Caco-2 (cell line): ENCODE results near the gene SP140L. TPM values are rescaled to one million over a fixed set of nuclear protein-coding genes. Genes with fewer than 3 reads are reported as not detected.
A peak's percentile ranks its signal among the peaks of the same experiment; 100 is the strongest.

Experiments
- BruUV-seq: library from RNA; stranded (reverse); fragments of 400-500 nt; replicated peaks from 2 replicates; lab custom pipeline; 2021; lab: Mats Ljungman, UMichigan
- CTCF ChIA-PET: fragments of 300-600 bp; sonication (Branson Sonifier 250); formaldehyde crosslinking; loops from one replicate; lab custom pipeline; 2022; ENCODE audit warnings: antibody characterized with exemption; lab: Charles Lee
- POLR2A ChIA-PET: fragments of 300-600 bp; sonication (Branson Sonifier 250); formaldehyde crosslinking; loops from one replicate; lab custom pipeline; 2022; ENCODE audit warnings: antibody characterized with exemption; lab: Charles Lee
- DNase-seq, 2 experiments: peaks; one replicate each; pipeline versions ENCODE4 v3.0.0 to v3.0.0-alpha.2; 2020 to 2022
- H3K27me3 ChIP-seq: replicated peaks from 2 replicates; pipeline ENCODE4 v1.6.0; 2011; ENCODE audit warnings: low read length; ENCODE audit not compliant: control insufficient read depth, insufficient read depth
- H3K36me3 ChIP-seq: 2 replicates; pipeline ENCODE4 v1.5.1; 2011; ENCODE audit warnings: low read length; ENCODE audit not compliant: control insufficient read depth, insufficient read depth
- H3K4me1 ChIP-seq: fragments of 250-450 bp; sonication (Bioruptor Pico); 2 replicates; pipeline ENCODE4 v1.5.1; 2020; ENCODE audit warnings: mild to moderate bottlenecking
- H3K4me3 ChIP-seq: 2 replicates; pipeline ENCODE4 v1.5.1; 2011; ENCODE audit warnings: low read depth, mild to moderate bottlenecking, control low read depth, low read length
- H3K9me3 ChIP-seq: fragments of 250-450 bp; sonication (Bioruptor Pico); 2 replicates; pipeline ENCODE4 v1.5.1; 2020; ENCODE audit warnings: mild to moderate bottlenecking, moderate library complexity
- H3K27ac Mint-ChIP-seq: one replicate; pipeline ENCODE4 v1.8.0; 2022; ENCODE audit warnings: mixed read lengths; ENCODE audit not compliant: unreplicated experiment
- H3K27me3 Mint-ChIP-seq: one replicate; pipeline ENCODE4 v1.8.0; 2022; ENCODE audit warnings: mixed read lengths; ENCODE audit not compliant: insufficient read depth, unreplicated experiment
- H3K36me3 Mint-ChIP-seq: one replicate; pipeline ENCODE4 v1.8.0; 2022; ENCODE audit warnings: mild to moderate bottlenecking, mixed read lengths; ENCODE audit not compliant: insufficient read depth, unreplicated experiment
- H3K4me1 Mint-ChIP-seq: one replicate; pipeline ENCODE4 v1.8.0; 2022; ENCODE audit warnings: low read depth, mixed read lengths; ENCODE audit not compliant: unreplicated experiment
- H3K4me3 Mint-ChIP-seq: one replicate; pipeline ENCODE4 v1.8.0; 2022; ENCODE audit warnings: mild to moderate bottlenecking, moderate library complexity, mixed read lengths; ENCODE audit not compliant: unreplicated experiment
- H3K9me3 Mint-ChIP-seq: one replicate; pipeline ENCODE4 v1.8.0; 2022; ENCODE audit warnings: mixed read lengths; ENCODE audit not compliant: unreplicated experiment
- intact Hi-C: fragments of 100-400 bp; cut with micrococcal nuclease; formaldehyde crosslinking; loops from one replicate; pipeline ENCODE4 v1.10.0; 2022; ENCODE audit not compliant: unreplicated experiment
- total RNA-seq: library from RNA; stranded (reverse); gene quantifications from 2 replicates; pipeline ENCODE4 v1.2.3, GENCODE V29; 2022
- TF ChIP-seq, protein P1 (sequence below), 2 experiments: fragments of 200-600 bp in 1 of 2; IDR thresholded peaks; 1 replicate in 1 of 2; 2 replicates in 1 of 2; pipeline versions ENCODE4 v1.5.1 to v1.8.0; 2011 to 2022; ENCODE audit warnings: antibody characterized with exemption in 1 of 2, control low read depth in 1 of 2, inconsistent platforms in 1 of 2, low read depth in 1 of 2, low read length in 1 of 2, mild to moderate bottlenecking in 1 of 2, moderate library complexity in 1 of 2; ENCODE audit not compliant: insufficient read depth in 1 of 2, severe bottlenecking in 1 of 2, unreplicated experiment in 1 of 2

SP140L gene
- total RNA-seq, 1 experiment from 2014 or later = not detected

- H3K36me3 ChIP-seq = no peaks in the 10 kb centered on the region
- BruUV-seq = no TSS peak
- TF ChIP-seq, protein P1, sequence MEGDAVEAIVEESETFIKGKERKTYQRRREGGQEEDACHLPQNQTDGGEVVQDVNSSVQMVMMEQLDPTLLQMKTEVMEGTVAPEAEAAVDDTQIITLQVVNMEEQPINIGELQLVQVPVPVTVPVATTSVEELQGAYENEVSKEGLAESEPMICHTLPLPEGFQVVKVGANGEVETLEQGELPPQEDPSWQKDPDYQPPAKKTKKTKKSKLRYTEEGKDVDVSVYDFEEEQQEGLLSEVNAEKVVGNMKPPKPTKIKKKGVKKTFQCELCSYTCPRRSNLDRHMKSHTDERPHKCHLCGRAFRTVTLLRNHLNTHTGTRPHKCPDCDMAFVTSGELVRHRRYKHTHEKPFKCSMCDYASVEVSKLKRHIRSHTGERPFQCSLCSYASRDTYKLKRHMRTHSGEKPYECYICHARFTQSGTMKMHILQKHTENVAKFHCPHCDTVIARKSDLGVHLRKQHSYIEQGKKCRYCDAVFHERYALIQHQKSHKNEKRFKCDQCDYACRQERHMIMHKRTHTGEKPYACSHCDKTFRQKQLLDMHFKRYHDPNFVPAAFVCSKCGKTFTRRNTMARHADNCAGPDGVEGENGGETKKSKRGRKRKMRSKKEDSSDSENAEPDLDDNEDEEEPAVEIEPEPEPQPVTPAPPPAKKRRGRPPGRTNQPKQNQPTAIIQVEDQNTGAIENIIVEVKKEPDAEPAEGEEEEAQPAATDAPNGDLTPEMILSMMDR (IDR thresholded peaks at IDR 0.05; ENCODE audit: insufficient read depth in 1 of 2, low read depth in 1 of 2, low read length in 1 of 2, severe bottlenecking in 1 of 2, unreplicated experiment in 1 of 2) = no peak
- Mint-ChIP-seq H3K36me3 (no peaks in the 10 kb centered on the region), H3K9me3 (no peaks in the 10 kb centered on the region), H3K27me3 (no peaks in the 10 kb centered on the region), H3K4me3 (peak overlapping the region; percentile 98), H3K4me1 (no peaks in the 10 kb centered on the region), H3K27ac (peak overlapping the region; percentile 76)
- no peak for DNase-seq
- H3K4me1 ChIP-seq = no peaks in the 10 kb centered on the region
- intact Hi-C loops = no loop called here
- CTCF ChIA-PET = no interaction called here
- no peaks in the 10 kb centered on the region for H3K9me3 ChIP-seq
- peak overlapping the region; percentile 64 for H3K4me3 ChIP-seq
- POLR2A ChIA-PET = no interaction called here
- no peaks in the 10 kb centered on the region for H3K27me3 ChIP-seq
Observed at GRCh38 chr2:230410861-230411569, 84.0 kb downstream of the SP140L start.

GRCh38 chr2:230411570-230412370 is 84.8 kb downstream of the SP140L start:
- H3K4me3 Mint-ChIP-seq = peak overlapping the region; percentile 98

GRCh38 chr2:230412371-230412711 is 85.3 kb downstream of the SP140L start:
- H3K27me3 Mint-ChIP-seq = no peaks in the 10 kb centered on the region
- ChIA-PET CTCF (no interaction called here), POLR2A (no interaction called here)
- H3K4me3 ChIP-seq = peak overlapping the region; percentile 64
- intact Hi-C loops = no loop called here
- TF ChIP-seq, protein P1 (IDR thresholded peaks at IDR 0.05; ENCODE audit: insufficient read depth in 1 of 2, low read depth in 1 of 2, low read length in 1 of 2, severe bottlenecking in 1 of 2, unreplicated experiment in 1 of 2) = no peak
- BruUV-seq = no TSS peak
- H3K9me3 Mint-ChIP-seq = no peaks in the 10 kb centered on the region
- no peaks in the 10 kb centered on the region for H3K4me1 ChIP-seq
- DNase-seq = no peak
- no peaks in the 10 kb centered on the region for H3K27me3 ChIP-seq
- H3K9me3 ChIP-seq = no peaks in the 10 kb centered on the region
- no peaks in the 10 kb centered on the region for H3K36me3 Mint-ChIP-seq
- no peaks in the 10 kb centered on the region for H3K4me1 Mint-ChIP-seq
- no peak overlapping the region for H3K27ac Mint-ChIP-seq
- no peaks in the 10 kb centered on the region for H3K36me3 ChIP-seq
- peak overlapping the region; percentile 98 for H3K4me3 Mint-ChIP-seq

More at GRCh38 chr2:230411570-230412370, 84.8 kb downstream of the SP140L start:
- POLR2A ChIA-PET = no interaction called here
- H3K4me3 ChIP-seq = peak overlapping the region; percentile 64
- Mint-ChIP-seq H3K9me3 (no peaks in the 10 kb centered on the region), H3K4me1 (no peaks in the 10 kb centered on the region), H3K36me3 (no peaks in the 10 kb centered on the region), H3K27ac (peak overlapping the region; percentile 76), H3K27me3 (no peaks in the 10 kb centered on the region)
- no peaks in the 10 kb centered on the region for H3K9me3 ChIP-seq
- no peaks in the 10 kb centered on the region for H3K4me1 ChIP-seq
- no peaks in the 10 kb centered on the region for H3K27me3 ChIP-seq
- TF ChIP-seq, protein P1 (IDR thresholded peaks at IDR 0.05; ENCODE audit: insufficient read depth in 1 of 2, low read depth in 1 of 2, low read length in 1 of 2, severe bottlenecking in 1 of 2, unreplicated experiment in 1 of 2) = no peak
- peak; percentile 43 to 51 for DNase-seq
- H3K36me3 ChIP-seq = no peaks in the 10 kb centered on the region
- intact Hi-C loops = no loop called here
- no TSS peak for BruUV-seq
- CTCF ChIA-PET = no interaction called here
